IPS-20b (cell line): ENCODE results near the gene TRIM46.
A peak's percentile ranks its signal among the peaks of the same experiment; 100 is the strongest.

Source experiments
- H3K27ac ChIP-seq: one replicate; pipeline ENCODE4 v1.5.1; 2013; ENCODE audit warnings: low read length
- H3K27me3 ChIP-seq: 2 replicates; pipeline ENCODE4 v1.6.1; 2013; ENCODE audit warnings: mild to moderate bottlenecking, low read length, inconsistent platforms; ENCODE audit not compliant: insufficient read depth
- H3K36me3 ChIP-seq: 2 replicates; pipeline ENCODE4 v1.6.1; 2013; ENCODE audit warnings: low read depth, mild to moderate bottlenecking, inconsistent platforms, low read length, moderate library complexity; ENCODE audit not compliant: insufficient read depth
- H3K4me1 ChIP-seq: 2 replicates; pipeline ENCODE4 v1.6.1; 2013; ENCODE audit warnings: mild to moderate bottlenecking, control low read depth, inconsistent platforms, low read length, moderate library complexity; ENCODE audit not compliant: insufficient read depth
- H3K4me3 ChIP-seq: 2 replicates; pipeline ENCODE4 v1.5.1; 2013; ENCODE audit warnings: mild to moderate bottlenecking, low read length, inconsistent platforms
- H3K9ac ChIP-seq: 2 replicates; pipeline ENCODE4 v1.6.1; 2013; ENCODE audit warnings: low read depth, mild to moderate bottlenecking, inconsistent platforms, low read length, moderate library complexity
- H3K9me3 ChIP-seq: 2 replicates; pipeline ENCODE4 v1.6.1; 2013; ENCODE audit warnings: mild to moderate bottlenecking, low read depth, low read length, inconsistent platforms; ENCODE audit not compliant: insufficient read depth

TRIM46 gene

GRCh38 chr1:155195201-155196102 is 21.8 kb downstream of the TRIM46 start:
- peak overlapping the region; percentile 99 for H3K4me3 ChIP-seq
- peaks cover 19% of the 10 kb centered on the region for H3K4me1 ChIP-seq
- no peaks in the 10 kb centered on the region for H3K9me3 ChIP-seq
- H3K27me3 ChIP-seq: no peaks in the 10 kb centered on the region
- H3K27ac ChIP-seq: peak overlapping the region; percentile 97
- H3K36me3 ChIP-seq: peaks cover 48% of the 10 kb centered on the region
- H3K9ac ChIP-seq: peak overlapping the region; percentile 99

DNA sequence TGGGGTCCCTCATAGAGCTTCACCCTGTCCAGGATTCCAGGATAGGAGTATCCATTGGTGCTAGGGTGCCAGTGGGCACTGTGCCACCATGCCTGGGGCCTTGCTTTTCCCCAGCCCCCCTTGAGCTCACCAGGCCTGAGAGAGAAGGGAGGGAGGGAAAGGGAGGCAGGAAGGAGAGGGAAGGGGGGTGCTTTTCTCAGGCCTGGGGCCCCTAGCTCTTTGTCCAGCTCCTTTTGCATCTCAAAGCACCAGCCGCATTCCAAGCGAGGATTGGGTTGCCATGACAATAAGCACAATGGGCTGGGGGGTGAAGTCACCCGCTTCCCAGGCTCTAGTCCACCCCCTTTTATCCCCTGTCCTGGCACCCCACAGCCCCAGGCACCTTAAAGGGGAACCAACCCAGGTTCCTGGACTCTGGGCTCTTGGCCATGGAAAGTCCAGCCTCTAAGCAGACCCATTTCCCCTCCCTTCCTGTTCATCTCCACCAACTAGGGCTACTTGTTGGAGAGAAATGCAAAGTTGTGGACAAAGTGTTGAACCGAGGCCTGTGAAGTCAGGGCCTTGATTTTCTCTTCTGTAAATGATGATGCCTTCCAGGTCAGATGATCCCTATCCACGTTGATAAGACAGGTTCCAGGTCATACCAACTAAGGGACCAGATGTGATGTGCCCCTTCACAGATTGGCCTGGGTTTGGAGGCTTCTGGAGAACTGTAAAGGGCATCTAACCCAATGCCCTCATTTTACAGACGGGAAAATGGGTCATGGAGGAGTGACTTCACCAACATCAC is 22.6 kb downstream of the TRIM46 start:
- Histone ChIP-seq H3K4me1 (peaks cover 19% of the 10 kb centered on the region), H3K9ac (peak overlapping the region; percentile 99), H3K27ac (peak overlapping the region; percentile 98), H3K4me3 (peak overlapping the region; percentile 99), H3K9me3 (no peaks in the 10 kb centered on the region), H3K36me3 (peaks cover 57% of the 10 kb centered on the region), H3K27me3 (no peaks in the 10 kb centered on the region)

DNA sequence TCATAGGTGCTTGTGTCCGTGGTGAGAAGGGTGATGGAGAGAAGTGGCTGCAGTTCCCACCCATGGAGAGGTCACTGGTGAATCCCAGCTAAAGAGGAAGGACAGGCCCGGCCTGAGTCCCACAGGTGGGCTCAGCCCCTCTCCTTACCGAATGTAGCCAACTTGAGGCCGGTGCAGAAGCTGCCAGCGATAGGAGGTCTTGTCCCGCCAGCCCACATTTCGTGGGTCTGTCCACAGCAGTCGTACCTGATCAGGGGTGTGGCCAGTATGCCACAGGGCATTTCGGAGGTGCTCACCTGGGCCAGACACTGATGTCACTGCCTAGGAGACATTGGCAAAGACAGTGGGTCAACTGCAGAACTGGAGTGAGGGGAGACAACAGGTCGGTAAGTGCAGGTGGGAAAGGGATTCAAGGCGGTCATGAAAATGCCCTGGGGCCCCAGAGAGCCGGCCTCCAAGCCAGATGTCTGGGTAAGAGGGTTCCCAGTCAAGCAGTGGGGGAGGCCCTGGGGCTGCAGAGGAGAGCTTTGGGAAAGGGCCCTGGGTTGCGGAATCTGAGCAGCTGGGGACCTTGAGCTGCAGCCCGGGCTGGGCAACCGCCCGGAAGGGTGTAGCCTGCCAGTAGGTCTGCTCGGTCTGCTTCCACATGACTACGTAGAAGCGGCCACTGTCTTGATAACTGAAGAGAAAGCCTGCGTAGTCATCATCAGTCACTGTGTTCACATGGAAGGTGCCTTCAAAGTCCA is 23.4 kb downstream of the TRIM46 start:
- peak overlapping the region; percentile 99 for H3K4me3 ChIP-seq
- peaks cover 64% of the 10 kb centered on the region for H3K36me3 ChIP-seq
- peaks cover 19% of the 10 kb centered on the region for H3K4me1 ChIP-seq
- peak overlapping the region; percentile 99; the same call in 1 of the 2 replicates for H3K9ac ChIP-seq
- no peaks in the 10 kb centered on the region for H3K9me3 ChIP-seq
- H3K27me3 ChIP-seq: no peaks in the 10 kb centered on the region
- H3K27ac ChIP-seq: peak overlapping the region; percentile 98

DNA sequence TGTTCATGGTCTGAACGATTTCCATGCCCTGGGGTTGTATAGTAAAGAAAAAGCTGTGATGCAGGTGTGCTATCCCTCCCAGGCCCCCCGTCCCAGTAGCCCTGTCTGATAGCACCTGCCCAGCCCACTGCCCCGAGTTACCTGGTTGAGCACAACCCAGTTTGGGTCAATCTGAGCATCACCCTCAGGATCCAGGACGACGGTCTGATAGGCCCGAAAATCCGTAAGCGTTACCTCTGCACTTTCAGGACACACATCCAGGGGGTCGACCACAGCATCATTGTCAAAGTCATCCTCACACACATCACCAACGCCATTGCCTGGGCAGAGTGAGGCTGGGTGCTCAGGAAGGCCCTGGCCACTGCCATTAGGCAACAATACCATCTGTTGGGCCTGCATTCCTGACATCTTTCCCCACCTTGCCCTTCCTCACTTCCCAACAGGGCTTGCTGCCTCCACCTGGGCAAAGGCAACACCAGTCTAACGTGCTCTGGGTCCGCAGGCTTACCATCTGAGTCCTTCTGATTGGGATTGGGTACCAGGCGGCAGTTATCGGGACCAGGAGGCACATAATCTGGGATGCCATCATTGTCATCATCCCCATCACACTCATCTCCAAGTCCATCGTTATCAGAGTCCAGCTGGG is 24.4 kb downstream of the TRIM46 start:
- Histone ChIP-seq H3K9ac (no peak overlapping the region), H3K27me3 (no peaks in the 10 kb centered on the region), H3K4me1 (peaks cover 15% of the 10 kb centered on the region), H3K36me3 (peaks cover 74% of the 10 kb centered on the region), H3K4me3 (peak overlapping the region; percentile 99; the same call in 1 of the 2 replicates), H3K9me3 (no peaks in the 10 kb centered on the region), H3K27ac (no peak overlapping the region)

DNA sequence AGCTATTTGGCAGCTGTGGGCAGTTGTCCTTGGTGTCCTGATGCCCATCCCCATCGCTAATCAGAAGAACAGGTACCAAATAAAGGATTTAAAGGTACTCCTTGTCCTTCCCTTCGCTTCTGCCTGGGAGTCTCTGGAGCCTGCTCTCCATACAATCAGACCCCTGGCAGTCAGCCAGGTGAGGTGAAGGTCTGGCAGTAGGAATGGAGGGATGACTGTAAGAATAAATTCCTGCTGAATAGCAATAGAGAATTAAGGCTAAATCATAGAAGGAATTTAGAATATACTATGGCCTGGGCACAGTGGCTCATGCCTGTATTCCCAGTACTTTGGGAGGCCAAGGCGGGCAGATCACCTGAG is 24.9 kb downstream of the TRIM46 start:
- peaks cover 79% of the 10 kb centered on the region for H3K36me3 ChIP-seq
- no peak overlapping the region for H3K9ac ChIP-seq
- H3K27ac ChIP-seq: no peak overlapping the region
- H3K9me3 ChIP-seq: no peaks in the 10 kb centered on the region
- H3K4me1 ChIP-seq: peaks cover 15% of the 10 kb centered on the region
- H3K27me3 ChIP-seq: no peaks in the 10 kb centered on the region
- H3K4me3 ChIP-seq: no peak overlapping the region

DNA sequence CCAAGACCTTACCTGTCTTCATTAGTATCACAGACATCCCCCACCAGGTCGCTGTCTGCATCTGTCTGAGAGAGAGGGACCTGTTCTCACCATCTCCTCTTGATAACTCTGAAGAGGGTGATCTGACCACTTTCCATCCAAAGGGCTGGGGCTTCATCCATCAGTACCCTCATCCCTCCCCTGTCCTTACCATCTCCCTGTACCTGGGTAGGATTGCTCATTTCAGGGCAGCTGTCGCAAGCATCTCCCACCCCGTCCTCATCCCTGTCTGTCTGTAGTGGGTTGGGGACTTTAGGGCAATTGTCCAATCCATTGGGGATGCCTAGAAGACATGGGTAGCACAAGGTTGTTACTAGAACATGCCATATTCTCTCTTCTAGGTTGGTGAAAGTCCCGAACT is 26.1 kb downstream of the TRIM46 start:
- Histone ChIP-seq H3K9me3 (no peaks in the 10 kb centered on the region), H3K4me3 (no peak overlapping the region), H3K27me3 (no peaks in the 10 kb centered on the region), H3K9ac (no peak overlapping the region), H3K27ac (no peak overlapping the region), H3K4me1 (peaks cover 15% of the 10 kb centered on the region), H3K36me3 (peaks cover 89% of the 10 kb centered on the region)

- H3K27ac ChIP-seq: no peak overlapping the region
- peaks cover 83% of the 10 kb centered on the region for H3K36me3 ChIP-seq
- H3K27me3 ChIP-seq: no peaks in the 10 kb centered on the region
- H3K4me1 ChIP-seq: peaks cover 15% of the 10 kb centered on the region
- H3K9ac ChIP-seq: no peak overlapping the region
- H3K4me3 ChIP-seq: no peak overlapping the region
- H3K9me3 ChIP-seq: no peaks in the 10 kb centered on the region
Observed at GRCh38 chr1:155200920-155201319, 27.3 kb downstream of the TRIM46 start.

GRCh38 chr1:155202198-155202597 is 28.5 kb downstream of the TRIM46 start:
- no peak overlapping the region for H3K4me3 ChIP-seq
- H3K4me1 ChIP-seq: peaks cover 10% of the 10 kb centered on the region
- H3K36me3 ChIP-seq: peaks cover 73% of the 10 kb centered on the region
- H3K27me3 ChIP-seq: no peaks in the 10 kb centered on the region; the same call in 1 of the 2 replicates
- H3K27ac ChIP-seq: no peak overlapping the region
- H3K9me3 ChIP-seq: no peaks in the 10 kb centered on the region
- H3K9ac ChIP-seq: no peak overlapping the region

GRCh38 chr1:155202731-155203515 is 29.3 kb downstream of the TRIM46 start:
- Histone ChIP-seq H3K4me3 (no peak overlapping the region), H3K4me1 (peaks cover 8% of the 10 kb centered on the region; the same call in 1 of the 2 replicates), H3K9ac (no peak overlapping the region), H3K27ac (no peak overlapping the region), H3K27me3 (no peaks in the 10 kb centered on the region; the same call in 1 of the 2 replicates), H3K36me3 (peaks cover 66% of the 10 kb centered on the region), H3K9me3 (no peaks in the 10 kb centered on the region)

GRCh38 chr1:155205035-155205434 is 31.4 kb downstream of the TRIM46 start:
- Histone ChIP-seq H3K36me3 (peaks cover 45% of the 10 kb centered on the region), H3K4me1 (peaks cover 16% of the 10 kb centered on the region; the same call in 1 of the 2 replicates), H3K27ac (no peak overlapping the region), H3K27me3 (no peaks in the 10 kb centered on the region; the same call in 1 of the 2 replicates), H3K9me3 (no peaks in the 10 kb centered on the region), H3K9ac (no peak overlapping the region), H3K4me3 (no peak overlapping the region)
